Subcutaneous adipose tissue (tissue), 4 donors: ENCODE results near the gene FSTL5. TPM values are rescaled to one million over a fixed set of nuclear protein-coding genes. Genes with fewer than 3 reads are reported as not detected.

Experiments used
- CTCF ChIP-seq: fragments of 450-650 bp; IDR thresholded peaks from one replicate; pipeline ENCODE4 v1.5.1; 2016; ENCODE audit warnings: low read depth, mild to moderate bottlenecking, control low read depth, antibody characterized with exemption, moderate library complexity
- total RNA-seq, 4 donors: library from RNA; depleted of rRNA; stranded (reverse); fragments of >200 nt; gene quantifications; one replicate each; pipeline ENCODE4 v1.1.0, GENCODE V29; 2016

Gene FSTL5
- total RNA-seq, 4 donors from 2014 or later: 0.33 TPM; not detected in 3

- TF ChIP-seq CTCF: no peak
Measured at GRCh38 chr4:162154862-162155540, 8.8 kb downstream of the FSTL5 start.

GRCh38 chr4:162151850-162152249 lies 11.9 kb downstream of the FSTL5 start:
- TF ChIP-seq CTCF: no peak

- TF ChIP-seq CTCF: no peak
Measured at GRCh38 chr4:162151386-162151785, 12.4 kb downstream of the FSTL5 start.

GRCh38 chr4:162149644-162150043 lies 14.2 kb downstream of the FSTL5 start:
- no peak for TF ChIP-seq CTCF

GRCh38 chr4:162140051-162140683 lies 23.6 kb downstream of the FSTL5 start:
- no peak for TF ChIP-seq CTCF

- no peak for TF ChIP-seq CTCF
Measured at GRCh38 chr4:162139412-162139811, 24.4 kb downstream of the FSTL5 start.

GRCh38 chr4:162131256-162131655 lies 32.5 kb downstream of the FSTL5 start:
- no peak for TF ChIP-seq CTCF
